Mammary epithelial cell (primary cell): Measurements from ENCODE around the gene BNC2.

Experiments used
- CTCF ChIP-seq, 2 donors: IDR thresholded peaks in 1 of 2; conservative IDR thresholded peaks in 1 of 2; 2 replicates each; pipeline ENCODE4 v1.5.1; 2011 to 2012; ENCODE audit warnings: inconsistent platforms in 2 of 2, low read length in 2 of 2, mild to moderate bottlenecking in 2 of 2, control low read depth in 1 of 2, low read depth in 1 of 2; ENCODE audit not compliant: insufficient read depth in 1 of 2; ENCODE audit errors: extremely low read depth in 1 of 2
- EZH2 ChIP-seq: IDR thresholded peaks from 2 replicates; pipeline ENCODE4 v1.6.1; 2012; ENCODE audit warnings: low read length, inconsistent platforms, borderline replicate concordance

- TF ChIP-seq CTCF (conservative IDR thresholded peaks at IDR 0.05 in 1 of 2, IDR thresholded peaks at IDR 0.05 in 1 of 2; ENCODE audit: extremely low read depth in 1 of 2, insufficient read depth in 1 of 2, low read depth in 1 of 2, low read length in 2 of 2) (no peak), EZH2 (no peak)
Measured at GRCh38 chr9:16664211-16664610, 206.3 kb downstream of the BNC2 start.
